GM21576 (cell line): ENCODE data around the gene CACNA2D4.

ENCODE experiments used
- ATAC-seq: cut with Tn5 transposase; IDR thresholded peaks from one replicate; pipeline ENCODE4 v1.9.1; 2021; ENCODE audit warnings: mild to moderate bottlenecking, moderate library complexity; ENCODE audit not compliant: unreplicated experiment

The CACNA2D4 gene

DNA sequence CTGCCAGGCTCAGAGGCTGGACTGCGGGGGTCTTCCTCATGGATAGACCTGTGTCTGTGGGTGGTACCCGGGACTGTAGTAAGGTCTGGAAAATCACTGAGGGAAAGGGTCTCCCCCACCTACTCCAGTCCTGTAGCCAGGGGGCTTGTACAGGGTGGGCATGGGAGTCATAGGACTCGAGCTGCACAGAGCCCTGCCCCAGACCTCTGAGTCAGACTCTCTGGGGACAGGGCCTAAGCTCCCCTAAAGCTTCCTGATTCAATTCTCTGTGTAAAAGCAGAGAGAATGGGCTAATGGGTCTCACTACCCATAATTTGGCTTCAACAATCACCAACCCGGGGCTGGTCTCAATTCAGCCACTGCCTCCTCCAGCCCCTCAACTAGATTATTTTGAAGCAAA is 71.0 kb downstream of the CACNA2D4 start:
- no peak for ATAC-seq

DNA sequence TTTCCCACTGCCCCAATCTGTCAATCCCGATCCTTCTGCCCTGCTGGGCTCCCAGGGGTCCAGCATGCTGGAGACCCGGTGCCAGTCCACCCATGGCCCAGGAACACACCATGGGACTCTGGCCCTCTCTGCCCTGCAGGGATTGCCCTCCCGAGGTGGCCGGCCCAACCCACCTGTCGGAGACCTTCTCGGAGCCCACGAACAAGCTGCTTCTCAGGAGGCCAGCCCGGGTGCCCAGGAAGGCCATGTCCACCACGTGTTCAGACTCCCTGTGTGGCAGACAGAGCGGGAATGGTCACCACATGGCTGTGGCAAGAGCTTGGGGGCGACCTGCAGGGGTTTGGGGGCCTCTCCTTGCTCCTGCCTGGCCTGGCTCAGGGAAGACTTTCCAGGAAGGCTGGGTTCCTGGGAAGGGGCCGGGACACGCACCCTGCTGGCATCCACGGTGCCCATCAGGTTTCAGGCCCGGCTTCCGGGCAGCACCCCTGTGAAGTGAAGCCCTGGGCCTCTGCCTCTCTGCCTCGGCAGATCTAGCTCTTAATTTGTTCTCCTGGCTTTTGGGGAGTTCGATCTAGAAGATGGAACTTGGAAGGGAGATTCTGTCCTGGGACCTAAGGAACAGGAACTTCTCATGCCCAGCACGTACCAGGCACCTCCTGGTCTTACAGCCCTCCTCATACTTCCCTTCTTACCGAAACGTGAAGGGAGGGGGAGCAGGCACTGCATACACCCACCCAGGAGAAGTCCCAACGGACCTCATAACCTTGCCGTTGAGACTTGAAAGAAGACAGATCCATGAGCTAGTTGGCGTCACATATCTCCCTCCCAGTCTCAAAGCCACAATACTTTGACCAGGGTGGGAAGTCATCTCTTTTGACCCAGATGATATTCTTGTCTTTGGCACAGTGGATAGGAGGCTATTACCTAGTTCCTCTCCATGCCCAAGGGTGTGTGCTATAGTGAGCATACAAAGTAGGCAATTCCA is 71.7 kb downstream of the CACNA2D4 start:
- no peak for ATAC-seq

- ATAC-seq = no peak
Measured at GRCh38 chr12:1845886-1846285, 72.6 kb downstream of the CACNA2D4 start.

DNA sequence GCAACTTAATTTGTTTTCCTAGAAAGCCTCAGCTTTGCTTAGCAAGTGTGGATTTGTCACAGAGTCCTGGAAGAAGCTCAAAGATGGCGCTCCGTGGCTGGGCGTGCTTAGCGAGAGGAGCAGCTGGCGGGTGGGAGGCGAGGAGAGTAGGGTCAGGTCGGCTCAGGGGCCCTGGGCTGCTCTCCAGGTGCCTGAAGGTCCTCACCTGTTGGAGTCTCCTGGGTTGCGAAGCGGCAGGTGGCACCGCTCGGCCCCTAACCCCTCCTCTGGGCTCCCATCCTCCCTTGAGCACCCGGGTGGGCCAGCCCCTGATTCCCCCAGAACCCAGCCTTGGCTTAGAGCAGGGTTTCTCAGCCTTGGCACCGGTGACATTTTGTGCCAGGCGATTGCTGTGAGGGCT is 73.0 kb downstream of the CACNA2D4 start:
- ATAC-seq = no peak

- ATAC-seq = no peak
Measured at GRCh38 chr12:1844661-1845409, 73.6 kb downstream of the CACNA2D4 start.

- no peak for ATAC-seq
Measured at GRCh38 chr12:1844223-1844622, 74.2 kb downstream of the CACNA2D4 start.

GRCh38 chr12:1843641-1844005 is 74.8 kb downstream of the CACNA2D4 start:
- ATAC-seq = no peak

- no peak for ATAC-seq
Measured at GRCh38 chr12:1842905-1843640, 75.4 kb downstream of the CACNA2D4 start.

GRCh38 chr12:1842183-1842904 is 76.1 kb downstream of the CACNA2D4 start:
- no peak for ATAC-seq

DNA sequence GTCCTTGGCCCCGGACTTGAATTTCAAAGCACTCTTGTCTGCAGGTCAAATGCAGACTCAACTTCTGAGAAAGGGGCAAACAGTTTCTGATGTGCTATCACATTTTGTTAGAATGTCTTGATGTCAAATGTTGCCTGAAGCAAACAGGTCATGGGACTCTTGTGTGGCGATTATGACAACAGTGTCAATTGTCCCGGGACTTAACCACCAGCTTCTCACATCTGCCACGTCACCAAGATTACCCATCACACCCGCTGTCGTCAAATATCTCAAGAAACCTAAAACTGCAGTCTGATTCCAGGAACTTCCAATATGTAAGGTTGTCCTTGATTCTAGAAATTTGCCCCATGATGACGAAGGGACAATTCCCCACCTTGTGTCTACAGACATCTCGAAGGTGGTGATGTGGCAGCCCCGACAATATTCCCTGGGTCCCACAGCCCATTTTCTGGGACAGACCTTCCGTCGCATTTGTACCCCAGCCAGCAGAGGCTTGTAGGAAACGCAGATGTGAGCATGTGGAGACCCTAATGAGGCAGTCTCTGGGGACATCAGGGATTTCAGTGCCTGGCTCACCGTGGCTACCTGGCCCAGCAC is 76.8 kb downstream of the CACNA2D4 start:
- no peak for ATAC-seq

DNA sequence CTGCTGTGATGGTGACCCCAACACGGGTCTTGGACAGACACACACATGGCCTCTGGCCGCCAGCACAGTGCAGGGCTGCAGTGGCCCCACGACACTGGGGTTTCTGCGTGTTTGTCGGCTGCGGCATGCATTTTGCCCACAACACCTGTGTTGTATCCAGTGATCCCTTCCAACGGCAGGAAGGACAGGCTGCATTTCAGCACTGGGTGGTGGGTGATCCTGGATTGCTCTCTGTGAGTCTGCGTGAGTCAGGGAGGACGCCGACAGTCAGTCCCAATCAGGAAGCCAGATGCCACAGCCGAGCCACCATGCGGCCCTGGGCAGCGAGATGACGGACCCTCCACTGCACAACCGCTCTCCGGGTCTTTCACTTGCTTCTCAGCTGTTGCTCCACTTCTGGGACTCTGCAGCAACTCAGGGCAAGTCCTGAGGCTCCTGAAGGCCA is 77.4 kb downstream of the CACNA2D4 start:
- no peak for ATAC-seq

GRCh38 chr12:1839956-1840951 is 78.2 kb downstream of the CACNA2D4 start:
- ATAC-seq = no peak

DNA sequence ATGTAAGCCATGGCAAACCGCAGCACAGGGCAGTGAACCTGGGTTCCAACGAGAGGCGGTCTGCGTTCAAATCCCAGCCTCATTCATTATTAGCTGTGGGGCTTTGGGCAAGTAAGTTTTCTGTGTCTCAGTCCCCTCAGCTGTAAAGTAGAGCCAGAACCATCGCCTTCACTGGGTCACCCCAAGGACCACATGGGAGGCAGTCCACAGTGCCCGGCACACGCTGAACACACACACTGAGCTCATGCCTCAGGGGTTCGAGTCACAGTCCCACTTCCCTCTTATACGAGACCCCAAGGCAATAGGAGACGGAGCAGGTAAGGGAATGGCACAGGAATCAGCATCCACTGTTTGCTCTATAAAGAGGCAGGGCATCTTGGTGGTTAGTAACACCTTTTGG is 79.0 kb downstream of the CACNA2D4 start:
- no peak for ATAC-seq

DNA sequence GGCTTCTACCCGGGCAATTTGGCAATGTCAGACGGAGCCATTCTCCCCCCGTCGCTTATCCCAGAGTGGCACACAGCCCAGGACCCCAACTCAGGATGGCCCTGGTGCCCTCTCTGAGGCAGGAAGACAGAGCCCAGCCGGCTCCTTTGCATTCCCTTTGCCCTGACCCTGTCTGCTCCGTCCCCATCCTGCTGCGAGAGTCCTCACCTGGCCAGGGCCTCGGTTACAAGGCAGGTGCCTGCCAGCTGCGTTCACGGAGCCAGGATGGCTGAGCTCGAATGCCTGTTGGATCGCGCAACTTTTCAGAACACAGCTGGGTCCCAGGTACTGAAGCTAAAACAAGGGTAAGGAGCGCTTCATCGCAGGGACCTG is 79.5 kb downstream of the CACNA2D4 start:
- ATAC-seq = no peak

DNA sequence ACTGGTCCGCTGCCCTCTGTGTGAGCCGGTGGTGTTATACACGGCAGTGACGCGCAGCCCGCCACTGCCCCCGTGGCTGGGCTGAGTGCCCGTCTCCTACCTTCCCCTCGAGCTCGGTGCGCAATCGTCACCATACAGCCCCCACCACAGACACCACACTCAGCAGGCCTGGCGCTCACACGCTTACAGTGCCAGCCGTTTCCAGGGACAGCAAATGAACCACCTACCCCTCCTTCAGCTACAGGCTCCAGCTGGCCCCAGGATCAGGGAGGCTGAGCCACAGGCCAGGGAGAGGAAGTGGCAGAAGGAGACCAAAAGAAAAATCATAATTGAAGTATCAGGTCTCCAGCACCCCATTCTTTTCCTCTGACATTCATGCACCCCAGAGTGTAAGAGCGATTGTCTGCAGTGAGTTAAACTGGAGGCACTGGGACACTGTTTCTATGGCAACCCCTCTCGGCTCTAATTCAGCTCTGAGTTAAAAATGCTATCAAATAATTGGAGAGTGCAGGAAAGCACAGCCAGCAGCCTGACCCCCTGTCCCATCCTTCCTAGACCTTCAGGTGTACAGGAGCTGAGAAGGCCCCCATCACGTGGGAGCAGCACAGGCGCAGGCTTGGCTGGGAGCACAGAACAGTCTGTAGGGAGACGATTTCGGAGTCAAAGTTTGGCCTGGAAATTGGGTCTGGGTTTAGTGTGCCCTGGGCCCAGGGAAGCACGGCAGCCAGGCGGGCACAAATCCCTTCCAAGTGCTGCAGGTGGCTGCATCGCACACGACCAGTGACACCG is 80.1 kb downstream of the CACNA2D4 start:
- no peak for ATAC-seq

DNA sequence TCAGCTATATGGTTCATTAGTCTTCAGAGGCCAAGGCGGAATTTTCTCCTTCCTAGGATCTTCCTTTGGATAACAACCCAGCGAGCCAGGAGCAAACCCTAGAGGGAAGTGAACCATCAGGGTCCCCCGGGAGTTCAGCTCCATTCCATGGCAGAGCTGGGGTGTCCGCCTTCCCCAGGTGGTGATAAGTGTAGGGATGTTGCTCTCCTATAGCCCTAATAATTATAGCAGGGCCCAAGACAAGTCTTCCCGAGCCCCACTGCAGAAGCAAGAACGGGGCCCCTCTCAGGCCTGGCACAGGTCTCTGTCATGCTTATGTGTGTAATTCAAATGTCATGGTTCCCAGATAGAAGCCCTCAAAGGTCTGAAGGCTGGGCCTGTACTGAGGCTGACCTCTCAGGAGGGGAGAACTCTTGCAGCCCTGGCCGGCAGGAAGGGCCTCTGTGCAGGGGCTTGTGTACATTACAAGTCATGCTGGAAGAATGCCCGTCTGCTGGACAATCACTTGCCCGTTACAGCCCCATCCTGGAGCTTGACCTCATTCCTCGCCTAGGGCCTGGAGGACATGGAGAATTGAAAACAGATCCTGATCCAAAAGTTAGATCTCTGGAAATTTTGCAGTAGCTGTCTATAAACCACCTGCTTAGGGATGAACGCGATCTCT is 80.8 kb downstream of the CACNA2D4 start:
- no peak for ATAC-seq

GRCh38 chr12:1836854-1837421 is 81.5 kb downstream of the CACNA2D4 start:
- ATAC-seq = no peak
